NCI-H2227 treated with DMSO at 0.1 percent for 48 hours (cell line): ENCODE measurements around the gene PNPLA7.
"Not testable (repeated sequence)": the region's sequence is repeated elsewhere in the genome, so short reads cannot be mapped to it uniquely, and the experiment has no call there.

Experiments
- DNase-seq: peaks from one replicate; lab custom pipeline; 2025; lab: John Stamatoyannopoulos, UW

Gene PNPLA7

GRCh38 chr9:137478962-137479861, 71.0 kb downstream of the PNPLA7 start:
- DNase-seq = no peak

- DNase-seq = no peak
Observed at GRCh38 chr9:137478613-137478961, 71.6 kb downstream of the PNPLA7 start.

GRCh38 chr9:137477778-137478612, 72.2 kb downstream of the PNPLA7 start:
- DNase-seq = no peak

GRCh38 chr9:137476856-137477255, 73.3 kb downstream of the PNPLA7 start:
- DNase-seq = no peak

GRCh38 chr9:137475666-137476065, 74.5 kb downstream of the PNPLA7 start:
- no peak for DNase-seq

GRCh38 chr9:137474271-137474670, 75.9 kb downstream of the PNPLA7 start:
- no peak for DNase-seq

- DNase-seq = no peak
Observed at GRCh38 chr9:137470785-137471184, 79.4 kb downstream of the PNPLA7 start.

GRCh38 chr9:137467896-137468295, 82.3 kb downstream of the PNPLA7 start:
- no peak for DNase-seq

- DNase-seq = no peak
Observed at GRCh38 chr9:137467161-137467581, 83.0 kb downstream of the PNPLA7 start.

- not testable (repeated sequence) for DNase-seq
Observed at GRCh38 chr9:137466389-137467085, 83.7 kb downstream of the PNPLA7 start.

- no peak for DNase-seq
Observed at GRCh38 chr9:137465720-137466388, 84.3 kb downstream of the PNPLA7 start.

GRCh38 chr9:137465000-137465719, 85.0 kb downstream of the PNPLA7 start:
- no peak for DNase-seq

GRCh38 chr9:137464291-137464999, 85.8 kb downstream of the PNPLA7 start:
- no peak for DNase-seq

GRCh38 chr9:137463931-137464290, 86.3 kb downstream of the PNPLA7 start:
- DNase-seq = no peak

- DNase-seq = no peak
Observed at GRCh38 chr9:137462986-137463930, 86.9 kb downstream of the PNPLA7 start.

- DNase-seq = no peak
Observed at GRCh38 chr9:137462396-137462985, 87.7 kb downstream of the PNPLA7 start.

- DNase-seq = no peak
Observed at GRCh38 chr9:137461663-137462395, 88.4 kb downstream of the PNPLA7 start.

- DNase-seq = no peak
Observed at GRCh38 chr9:137461316-137461662, 88.9 kb downstream of the PNPLA7 start.
